Activated effector memory CD4-positive, alpha-beta T cell treated with anti-CD3 and anti-CD28 coated beads, Interleukin-2, amount 50 U/mL, for 16 hours (primary cell): Measurements from ENCODE around the gene PRRG3.

Source experiments
- DNase-seq: peaks from one replicate; pipeline ENCODE4 v3.0.0-alpha.2; 2020

PRRG3 gene

DNA sequence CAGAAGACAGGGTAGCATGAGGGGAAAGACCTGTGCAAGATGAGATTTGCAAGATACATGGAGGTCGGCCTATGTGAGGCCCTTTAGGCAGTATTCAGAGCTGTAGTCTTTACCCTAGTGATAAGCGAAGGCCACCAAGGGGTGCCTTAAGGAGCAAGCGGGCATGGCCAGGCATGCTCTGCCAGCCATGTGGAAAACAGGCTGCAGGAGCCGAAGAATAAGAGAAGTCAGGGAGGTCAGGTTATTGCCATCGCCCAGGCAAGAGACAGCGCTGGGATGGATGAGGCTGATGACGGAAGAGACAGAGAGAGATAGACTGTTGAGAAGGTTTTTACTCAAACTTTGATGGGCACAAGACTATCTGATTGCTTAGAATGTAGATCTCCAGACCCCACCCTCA lies 13.6 kb downstream of the PRRG3 start:
- no peak for DNase-seq

- no peak for DNase-seq
Measured at GRCh38 chrX:151710457-151710856, 15.2 kb downstream of the PRRG3 start.

GRCh38 chrX:151711154-151711553 lies 15.9 kb downstream of the PRRG3 start:
- DNase-seq = no peak

DNA sequence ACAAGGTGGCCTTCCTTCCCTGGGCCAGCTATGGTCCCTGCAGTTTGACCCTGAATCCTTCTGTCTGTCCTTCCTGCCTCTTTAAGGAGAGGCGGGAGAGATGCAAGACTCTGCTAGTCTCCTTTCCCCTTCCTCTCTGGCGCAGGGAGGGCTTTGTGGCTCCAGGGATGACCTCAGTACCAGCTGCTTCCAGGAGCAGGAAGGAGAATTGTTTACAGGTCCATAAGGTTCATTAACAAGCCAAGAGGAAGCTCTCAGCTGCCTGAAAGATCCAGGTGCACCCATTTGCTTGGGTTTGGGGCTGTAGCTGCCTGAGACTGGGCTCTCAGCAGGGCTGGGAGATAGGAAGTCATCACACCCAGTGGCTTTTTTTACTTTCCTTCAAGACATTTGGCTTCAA lies 16.5 kb downstream of the PRRG3 start:
- DNase-seq = no peak

DNA sequence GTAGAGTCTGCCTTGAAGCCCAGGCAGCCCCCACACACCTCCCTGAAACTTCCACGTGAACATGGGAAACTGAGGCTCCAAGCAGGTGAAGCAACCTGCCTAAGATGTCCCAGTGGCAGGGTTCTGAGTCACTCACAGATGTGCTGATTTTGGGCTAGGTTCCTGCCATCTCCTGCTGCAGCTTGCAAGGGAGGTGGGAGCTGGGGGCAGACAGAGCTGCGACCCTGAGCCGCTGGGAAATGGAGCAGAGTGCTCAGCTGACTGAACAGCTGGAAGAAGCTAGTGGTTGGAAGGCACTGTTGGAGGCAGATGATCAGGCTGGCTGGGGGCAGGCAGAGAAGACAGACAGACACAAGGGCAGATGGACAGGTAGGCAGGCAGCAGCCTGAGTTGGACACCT lies 17.0 kb downstream of the PRRG3 start:
- no peak for DNase-seq

GRCh38 chrX:151713849-151714248 lies 18.6 kb downstream of the PRRG3 start:
- DNase-seq = no peak

GRCh38 chrX:151714362-151714761 lies 19.1 kb downstream of the PRRG3 start:
- no peak for DNase-seq

- no peak for DNase-seq
Measured at GRCh38 chrX:151715752-151716151, 20.5 kb downstream of the PRRG3 start, which contains the start of gene FATE1. TSS of gene FATE1 (plus strand) at chrX:151716035. CDS start at chrX:151716120, 85 bp downstream.

- no peak for DNase-seq
Measured at GRCh38 chrX:151722241-151722846, 27.1 kb downstream of the PRRG3 start.

DNA sequence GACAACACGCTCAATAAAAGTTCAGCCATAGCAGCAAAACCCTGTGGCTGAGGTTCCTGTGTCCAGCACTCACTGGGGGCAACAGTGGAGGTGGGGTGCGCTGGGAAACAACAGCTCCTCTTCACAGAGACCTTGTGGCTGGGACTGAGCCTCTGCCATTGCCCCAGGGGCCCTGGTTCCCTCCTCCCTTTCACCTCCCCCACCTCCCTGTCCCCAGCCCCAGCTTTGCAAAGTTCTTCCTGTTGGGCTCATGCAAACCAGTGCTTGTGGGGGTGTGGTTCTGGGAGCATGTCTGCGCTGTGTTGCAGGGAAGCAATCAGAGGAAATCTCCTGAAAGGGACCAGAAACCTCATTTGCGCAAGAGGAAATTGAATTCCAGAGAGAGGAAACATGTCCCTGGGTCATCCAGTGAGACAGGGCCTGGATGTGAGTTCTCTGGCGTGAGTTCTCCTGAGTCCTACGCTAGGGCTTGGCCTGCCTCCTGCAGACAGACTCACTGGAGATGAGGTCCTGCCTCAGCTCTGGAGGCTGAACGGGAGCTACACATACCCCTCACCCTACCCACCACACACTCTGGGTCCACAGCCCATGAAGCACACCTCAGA lies 28.0 kb downstream of the PRRG3 start:
- DNase-seq = no peak

DNA sequence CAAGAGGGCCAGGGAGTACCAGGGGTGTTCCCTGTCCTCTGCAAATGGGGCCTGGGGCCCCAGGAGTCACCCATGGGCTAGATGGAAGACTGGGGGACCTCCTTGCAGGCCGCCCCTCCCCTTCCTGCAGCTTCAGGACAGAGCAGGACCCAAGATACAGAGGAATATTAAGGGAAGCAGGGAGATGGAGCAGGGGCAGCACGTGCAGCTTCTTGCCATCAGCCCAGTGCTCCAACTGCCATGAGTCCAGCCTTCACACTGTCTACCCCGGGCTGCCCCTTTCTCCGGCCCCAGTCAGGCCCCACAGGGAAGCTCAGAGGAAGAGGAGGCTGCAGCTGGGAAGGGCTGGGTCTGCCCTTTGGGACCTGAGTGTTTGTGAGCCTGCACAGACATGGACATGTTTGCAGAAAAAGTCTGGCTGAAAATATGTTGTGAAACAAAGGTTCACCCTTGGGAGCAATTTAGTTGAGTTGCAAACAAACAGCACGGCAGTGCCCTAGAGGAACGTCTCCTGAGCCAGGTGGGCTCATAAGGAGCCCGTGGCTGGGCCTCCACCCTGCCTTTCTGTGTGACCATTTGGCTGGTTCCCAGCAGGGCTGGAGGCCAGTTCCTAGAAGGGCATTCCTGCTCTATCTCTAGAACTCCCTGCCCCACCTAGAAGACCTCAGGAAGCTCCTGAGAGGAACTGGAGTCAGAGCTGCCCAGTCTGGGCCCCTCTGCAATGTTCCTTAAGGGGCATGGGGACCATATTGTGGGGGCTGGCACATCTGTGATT lies 29.5 kb downstream of the PRRG3 start:
- DNase-seq = no peak

- DNase-seq = no peak
Measured at GRCh38 chrX:151725338-151725614, 30.0 kb downstream of the PRRG3 start.

DNA sequence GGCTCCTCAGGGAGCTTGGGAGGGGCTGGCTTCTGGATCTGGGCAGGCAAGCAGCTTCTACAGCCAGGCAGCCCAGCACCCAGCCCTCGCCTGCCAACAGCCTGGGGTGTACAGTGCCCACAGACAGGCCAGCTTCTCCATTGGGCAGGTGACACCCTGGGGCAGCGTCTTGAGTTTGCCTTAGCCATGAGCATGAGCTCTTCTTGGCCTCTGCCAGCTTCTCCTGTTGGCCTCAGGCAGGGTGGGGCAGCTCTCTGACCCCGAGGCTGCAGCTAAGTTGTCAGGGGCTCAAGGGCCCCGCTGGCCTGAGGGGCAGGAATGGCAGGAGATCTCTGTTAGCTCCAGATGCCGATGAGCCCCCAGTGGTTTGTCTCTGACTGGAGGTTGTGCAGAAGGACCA lies 31.5 kb downstream of the PRRG3 start:
- DNase-seq = no peak

DNA sequence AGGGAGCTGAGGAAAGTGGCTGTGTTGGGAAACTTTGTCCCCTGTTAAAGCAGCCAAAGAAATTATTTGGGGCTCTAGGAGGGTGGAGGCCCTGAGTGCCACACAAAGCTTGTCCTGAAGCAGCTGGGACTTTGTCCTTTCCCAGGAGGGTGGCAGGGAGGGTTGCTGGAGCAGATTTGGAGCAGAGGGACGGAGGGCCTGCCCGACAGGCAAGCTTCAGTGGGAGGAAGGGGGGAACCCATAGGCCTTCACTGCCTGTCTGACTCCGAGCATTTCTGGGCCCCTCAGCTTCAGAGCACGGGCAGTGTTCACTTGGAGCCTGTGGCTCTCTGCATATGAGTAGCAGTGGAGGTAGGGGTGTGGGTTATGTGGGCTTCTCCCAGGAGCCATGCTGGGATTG lies 32.1 kb downstream of the PRRG3 start:
- DNase-seq = no peak

DNA sequence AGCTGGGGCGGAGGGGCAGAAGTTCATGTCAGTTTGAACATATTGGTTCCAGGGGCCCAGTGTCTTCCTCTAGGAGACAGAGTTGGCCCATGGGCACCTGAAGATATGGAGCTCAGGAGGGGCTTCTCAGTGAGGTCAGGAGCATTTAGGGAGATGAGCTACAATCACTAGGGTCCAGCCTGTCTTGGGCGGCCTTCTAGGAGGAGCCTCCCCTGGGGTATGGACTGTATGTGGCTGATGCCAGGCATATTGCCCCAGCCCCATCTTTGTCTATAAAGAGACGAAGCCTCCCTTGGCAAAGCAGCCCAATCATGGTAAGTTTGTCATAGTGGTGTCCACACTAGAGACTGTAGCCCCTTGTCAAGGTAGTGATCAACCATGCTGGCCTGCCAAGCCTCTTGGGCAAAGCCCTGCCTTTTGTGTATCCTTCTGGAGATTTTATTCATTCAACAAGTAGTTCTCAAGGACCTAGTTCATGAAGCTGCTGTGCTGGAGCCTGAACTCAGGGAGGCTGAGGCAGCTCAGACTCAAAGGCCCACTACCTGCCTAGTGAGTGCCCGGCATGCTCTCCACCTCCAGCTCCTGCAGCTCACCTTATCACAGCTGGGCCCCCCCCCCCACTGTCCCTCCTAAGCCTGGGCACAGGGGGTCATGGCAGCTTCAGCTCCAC lies 33.9 kb downstream of the PRRG3 start:
- DNase-seq = no peak

GRCh38 chrX:151734446-151734845 lies 39.2 kb downstream of the PRRG3 start, which contains the start of gene CNGA2:
TSS of gene CNGA2 (plus strand) at chrX:151734746. CDS start at chrX:151738484, 3,738 bp downstream.
- no peak for DNase-seq

GRCh38 chrX:151735219-151735618 lies 40.0 kb downstream of the PRRG3 start:
- no peak for DNase-seq

GRCh38 chrX:151736685-151737084 lies 41.4 kb downstream of the PRRG3 start:
- no peak for DNase-seq

- no peak for DNase-seq
Measured at GRCh38 chrX:151737494-151737893, 42.2 kb downstream of the PRRG3 start.

GRCh38 chrX:151738751-151739150 lies 43.5 kb downstream of the PRRG3 start:
- DNase-seq = no peak

DNA sequence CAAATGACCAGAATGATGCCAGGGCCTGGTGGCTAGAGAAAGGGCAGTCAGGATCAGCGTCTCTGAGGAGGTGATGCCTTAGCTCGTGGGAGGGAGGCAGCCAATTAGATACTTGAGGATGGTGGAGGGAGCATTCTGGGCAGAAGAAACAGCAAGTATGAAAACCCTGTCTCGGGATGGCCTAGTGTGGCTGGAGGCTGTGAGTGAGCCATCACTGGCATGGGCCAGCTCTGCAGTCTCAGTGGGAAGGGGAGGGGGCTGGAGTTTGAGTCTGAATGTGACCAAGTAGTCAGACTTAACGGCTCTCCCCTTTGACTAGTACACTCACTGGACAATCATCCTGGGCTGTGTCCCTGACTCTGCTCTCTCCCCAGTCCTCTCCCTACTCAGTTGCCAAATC lies 46.3 kb downstream of the PRRG3 start:
- no peak for DNase-seq

GRCh38 chrX:151742311-151742710 lies 47.1 kb downstream of the PRRG3 start:
- DNase-seq = no peak

DNA sequence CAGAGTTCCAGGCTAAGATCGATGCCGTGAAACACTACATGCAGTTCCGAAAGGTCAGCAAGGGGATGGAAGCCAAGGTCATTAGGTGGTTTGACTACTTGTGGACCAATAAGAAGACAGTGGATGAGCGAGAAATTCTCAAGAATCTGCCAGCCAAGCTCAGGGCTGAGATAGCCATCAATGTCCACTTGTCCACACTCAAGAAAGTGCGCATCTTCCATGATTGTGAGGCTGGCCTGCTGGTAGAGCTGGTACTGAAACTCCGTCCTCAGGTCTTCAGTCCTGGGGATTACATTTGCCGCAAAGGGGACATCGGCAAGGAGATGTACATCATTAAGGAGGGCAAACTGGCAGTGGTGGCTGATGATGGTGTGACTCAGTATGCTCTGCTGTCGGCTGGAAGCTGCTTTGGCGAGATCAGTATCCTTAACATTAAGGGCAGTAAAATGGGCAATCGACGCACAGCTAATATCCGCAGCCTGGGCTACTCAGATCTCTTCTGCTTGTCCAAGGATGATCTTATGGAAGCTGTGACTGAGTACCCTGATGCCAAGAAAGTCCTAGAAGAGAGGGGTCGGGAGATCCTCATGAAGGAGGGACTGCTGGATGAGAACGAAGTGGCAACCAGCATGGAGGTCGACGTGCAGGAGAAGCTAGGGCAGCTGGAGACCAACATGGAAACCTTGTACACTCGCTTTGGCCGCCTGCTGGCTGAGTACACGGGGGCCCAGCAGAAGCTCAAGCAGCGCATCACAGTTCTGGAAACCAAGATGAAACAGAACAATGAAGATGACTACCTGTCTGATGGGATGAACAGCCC lies 48.6 kb downstream of the PRRG3 start:
- no peak for DNase-seq
